NAMALWA (cell line): Measurements from ENCODE around the gene ATAD1.
"Not testable (repeated sequence)": the region's sequence is repeated elsewhere in the genome, so short reads cannot be mapped to it uniquely, and the experiment has no call there.

Experiments used
- DNase-seq: peaks from one replicate; pipeline ENCODE4 v3.0.0-alpha.2; 2015; ENCODE audit warnings: low spot score

The ATAD1 gene

DNA sequence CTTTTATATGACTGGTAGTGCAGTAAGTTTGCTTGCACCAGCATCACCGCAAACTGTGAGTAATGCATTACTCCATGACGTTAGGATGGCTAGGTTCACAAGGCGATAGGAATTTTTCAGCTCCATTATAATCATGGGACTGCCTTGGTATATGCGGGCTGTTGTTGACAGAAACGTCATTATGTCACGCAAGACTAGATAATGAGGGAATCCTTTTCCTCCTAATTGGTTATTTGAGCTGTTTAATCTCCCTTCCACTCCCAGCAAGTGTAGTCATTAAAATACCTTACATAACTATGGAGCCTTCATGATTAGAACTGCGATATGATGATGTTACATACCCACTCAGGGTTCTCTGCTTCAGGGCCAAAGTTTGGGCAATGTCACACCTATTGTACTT is 28.0 kb upstream of the ATAD1 start:
- DNase-seq: no peak

DNA sequence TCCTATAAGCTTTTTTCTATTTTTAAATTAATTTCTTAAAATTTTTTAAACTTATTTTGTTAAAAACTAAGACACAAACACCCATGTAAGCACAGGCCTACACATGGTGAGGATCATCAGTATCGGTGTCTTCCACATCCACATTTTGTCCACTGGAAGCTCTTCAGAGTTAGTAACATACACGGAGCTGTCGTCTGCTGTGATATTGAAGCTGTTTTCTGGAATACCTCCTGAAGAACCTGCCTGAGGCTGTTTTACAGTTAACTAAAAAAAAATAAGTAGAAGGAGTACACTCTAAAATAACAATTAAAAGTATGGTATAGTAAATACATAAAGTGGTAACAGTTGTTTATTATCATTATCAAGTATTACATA is 27.6 kb upstream of the ATAD1 start:
- DNase-seq: no peak

DNA sequence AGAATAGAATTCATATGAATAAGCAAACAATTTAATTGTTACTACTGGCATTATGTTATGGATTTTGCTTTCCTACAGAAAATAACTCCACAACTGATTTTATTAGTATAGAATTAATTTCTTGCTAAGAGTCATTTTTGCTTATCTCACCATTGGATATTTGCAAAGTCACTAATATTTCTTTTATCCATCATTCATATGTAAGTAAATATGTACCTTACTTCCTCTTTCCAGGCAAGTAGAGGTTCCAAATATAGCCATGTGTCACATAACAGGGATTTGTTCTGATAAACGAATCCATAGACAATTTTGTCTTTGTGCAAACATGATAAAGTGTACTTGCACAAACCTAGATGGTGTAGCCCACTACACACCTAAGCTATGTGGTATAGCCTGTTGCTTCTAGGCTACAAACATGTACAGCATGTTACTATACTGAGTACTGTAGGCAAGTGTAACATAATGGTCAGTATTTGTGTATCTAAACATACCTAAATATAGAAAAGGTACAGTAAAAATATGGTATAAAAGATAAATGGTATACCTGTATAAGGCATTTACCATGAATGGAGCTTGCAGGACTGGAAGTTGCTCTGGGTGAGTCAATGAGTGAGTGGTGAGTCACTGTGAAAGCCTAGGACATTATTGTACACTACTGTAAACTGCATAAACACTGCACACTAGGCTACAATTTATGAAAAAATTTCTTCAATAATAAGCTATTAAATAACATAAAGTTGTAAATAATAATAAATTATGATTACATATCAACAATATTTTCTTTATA is 27.0 kb upstream of the ATAD1 start:
- DNase-seq: no peak

GRCh38 chr10:87843714-87844113 is 25.7 kb upstream of the ATAD1 start:
- DNase-seq: no peak

DNA sequence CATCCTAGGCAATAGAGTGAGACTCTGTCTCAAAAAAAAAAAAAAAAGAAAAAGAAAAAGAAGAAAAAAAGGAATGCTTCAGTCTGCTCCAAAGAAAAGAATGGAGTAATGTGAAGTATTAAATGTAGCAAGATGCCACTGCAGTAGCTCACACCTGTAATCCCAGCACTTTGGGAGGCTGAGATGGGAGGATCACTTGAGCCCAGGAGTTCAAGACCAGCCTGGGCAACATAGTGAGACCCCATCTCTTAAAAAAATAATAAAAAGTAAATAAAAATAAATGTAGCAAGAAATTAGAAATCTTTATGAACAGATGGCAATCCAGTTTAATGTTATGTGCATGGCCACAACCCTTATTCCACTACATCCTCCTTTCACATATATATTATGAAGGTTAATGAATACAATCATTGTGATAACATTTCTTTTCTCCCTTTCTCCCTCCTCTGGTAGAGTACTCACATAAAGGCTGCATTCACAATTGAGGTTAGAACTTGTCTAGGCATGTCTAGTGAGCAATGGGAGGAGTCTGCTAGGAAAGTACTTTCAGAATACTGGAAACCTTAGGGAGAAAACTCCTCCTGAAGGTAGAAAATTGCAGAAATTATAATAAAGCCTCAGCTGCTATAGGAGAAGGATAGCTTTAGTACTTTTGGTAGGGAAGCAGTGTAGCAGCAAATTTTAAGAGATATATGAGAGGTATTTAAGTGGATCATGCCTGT is 24.9 kb upstream of the ATAD1 start:
- DNase-seq: no peak

- DNase-seq: no peak
Measured at GRCh38 chr10:87842220-87842641, 24.2 kb upstream of the ATAD1 start.

DNA sequence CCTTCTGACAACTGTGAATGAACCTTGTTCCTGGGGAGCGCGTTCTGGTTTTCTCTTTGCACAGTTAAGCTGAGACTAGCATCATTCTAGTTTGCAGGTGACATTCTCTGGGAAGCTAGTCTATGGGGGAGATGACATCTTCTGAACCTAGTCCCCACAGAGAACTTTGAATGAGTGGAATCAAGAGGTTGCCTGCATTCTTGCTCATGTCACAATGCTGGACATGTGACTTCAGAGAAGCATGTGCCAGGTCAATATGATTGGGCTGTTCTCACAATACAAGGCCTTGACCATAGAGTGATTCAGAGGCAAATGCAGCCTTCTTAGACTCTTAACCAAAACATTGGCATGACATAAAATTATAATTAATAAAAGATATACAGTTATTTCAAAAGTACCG is 23.2 kb upstream of the ATAD1 start:
- no peak for DNase-seq

DNA sequence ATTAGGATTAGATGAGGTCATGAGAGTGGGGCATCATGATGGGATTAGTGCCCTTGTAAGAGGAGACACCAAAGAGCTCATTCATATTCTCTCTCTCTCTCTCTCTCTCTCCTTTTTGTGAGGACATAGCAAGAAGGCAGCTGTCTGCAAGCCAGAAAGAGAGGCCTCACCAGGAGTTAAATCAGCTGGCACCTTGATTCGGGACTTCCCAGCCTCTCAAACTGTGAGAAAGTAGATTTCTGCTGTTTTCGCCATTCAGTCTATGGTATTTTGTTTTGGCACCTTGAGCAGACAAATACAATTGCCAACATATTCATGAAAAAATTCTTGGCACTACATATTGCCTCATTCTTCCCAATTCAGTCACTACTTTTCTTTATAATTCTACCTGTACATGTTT is 20.6 kb upstream of the ATAD1 start:
- no peak for DNase-seq

- DNase-seq: no peak
Measured at GRCh38 chr10:87837445-87837844, 19.4 kb upstream of the ATAD1 start.

DNA sequence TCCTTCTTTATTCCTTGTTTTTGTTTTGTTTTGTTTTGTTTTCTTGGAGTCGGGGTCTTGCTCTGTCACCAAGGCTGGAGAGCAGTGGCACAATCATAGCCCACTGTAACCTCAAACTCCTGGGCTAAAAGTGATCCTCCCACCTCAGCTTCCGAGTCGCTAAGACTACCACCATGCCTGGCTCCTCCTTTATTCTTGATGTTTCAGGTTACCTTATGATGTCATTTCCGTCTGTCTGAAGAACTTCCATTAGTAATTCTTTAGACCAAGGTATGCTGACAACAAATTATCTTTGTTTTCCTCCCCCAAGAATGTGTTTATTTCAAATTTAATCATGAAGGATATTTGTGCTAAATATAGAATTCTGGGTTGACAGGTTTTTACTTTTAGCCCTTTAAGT is 18.1 kb upstream of the ATAD1 start:
- no peak for DNase-seq

GRCh38 chr10:87829986-87830729 is 12.1 kb upstream of the ATAD1 start:
- no peak for DNase-seq

- DNase-seq: not testable (repeated sequence)
Measured at GRCh38 chr10:87829051-87829450, 11.0 kb upstream of the ATAD1 start.

- DNase-seq: no peak
Measured at GRCh38 chr10:87827681-87828080, 9.7 kb upstream of the ATAD1 start.

- no peak for DNase-seq
Measured at GRCh38 chr10:87826653-87827052, 8.6 kb upstream of the ATAD1 start.

GRCh38 chr10:87819289-87819585 is 1.2 kb upstream of the ATAD1 start:
- DNase-seq: no peak

- peak; percentile 85 for DNase-seq
Measured at GRCh38 chr10:87818505-87819288, 671 bp upstream of the ATAD1 start.

DNA sequence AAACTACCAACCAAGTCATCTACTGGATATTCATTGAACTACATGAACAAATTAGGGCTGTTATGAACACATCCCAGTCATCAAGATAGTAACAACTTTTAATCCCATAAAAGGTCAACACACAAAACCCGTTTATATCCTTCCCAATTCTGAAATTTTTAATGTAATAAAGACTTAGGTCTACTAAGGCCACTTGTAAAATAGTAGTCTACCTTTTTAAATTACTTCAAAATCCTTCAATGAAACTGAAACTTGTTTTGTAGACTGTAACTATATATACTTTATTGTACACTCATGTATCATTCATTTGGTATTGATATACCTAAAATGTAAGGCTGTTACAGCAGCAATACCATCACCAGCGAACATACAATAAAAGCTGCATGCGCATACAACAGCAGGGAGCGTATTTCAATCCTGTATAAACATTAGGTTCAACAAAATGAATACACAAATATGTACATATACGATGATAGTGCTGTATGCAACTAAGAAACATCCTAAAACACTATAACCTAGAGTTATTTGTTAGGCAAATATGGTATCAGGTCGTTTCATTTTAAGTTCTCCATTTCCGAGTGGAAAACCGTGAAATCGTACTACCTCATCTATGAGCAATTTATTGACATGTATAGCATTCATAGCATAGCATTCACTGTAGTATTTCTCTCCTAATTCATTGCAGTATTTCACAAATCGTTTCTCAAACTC is 973 bp downstream of the ATAD1 start:
- peak; percentile 36 for DNase-seq

DNA sequence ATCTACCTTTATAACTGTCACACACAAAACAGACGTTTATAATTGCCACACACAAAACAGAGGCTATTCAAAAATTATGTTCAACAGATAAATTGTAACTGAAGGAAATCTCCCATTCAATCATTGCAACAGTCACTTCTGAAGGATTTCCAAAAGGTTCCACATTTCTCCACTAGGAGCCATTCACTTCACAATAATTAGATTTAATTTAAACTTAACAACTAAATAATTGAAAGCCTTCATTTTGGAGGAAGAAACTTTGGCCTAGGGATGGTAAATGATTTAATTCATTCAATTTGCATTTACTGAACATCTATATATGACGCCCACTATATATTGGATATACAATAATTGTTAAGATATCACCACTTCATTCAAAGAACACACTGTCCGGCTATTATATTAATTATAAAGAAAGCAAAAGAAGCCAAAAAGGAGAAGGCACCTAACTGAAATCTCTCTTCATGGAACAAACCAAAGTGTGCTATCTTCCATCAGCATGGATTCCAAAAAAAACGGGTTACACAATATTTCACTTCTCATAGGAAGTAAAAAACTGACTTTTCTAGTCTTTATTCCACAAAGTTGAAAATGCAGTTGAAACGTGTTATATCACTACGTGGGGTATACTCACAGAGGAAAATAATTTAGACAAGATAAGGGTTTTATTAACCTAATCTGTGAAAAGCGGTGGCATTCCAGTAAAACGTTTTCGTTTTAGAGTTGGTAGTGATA is 1.7 kb downstream of the ATAD1 start:
- DNase-seq: peak; percentile 15

DNA sequence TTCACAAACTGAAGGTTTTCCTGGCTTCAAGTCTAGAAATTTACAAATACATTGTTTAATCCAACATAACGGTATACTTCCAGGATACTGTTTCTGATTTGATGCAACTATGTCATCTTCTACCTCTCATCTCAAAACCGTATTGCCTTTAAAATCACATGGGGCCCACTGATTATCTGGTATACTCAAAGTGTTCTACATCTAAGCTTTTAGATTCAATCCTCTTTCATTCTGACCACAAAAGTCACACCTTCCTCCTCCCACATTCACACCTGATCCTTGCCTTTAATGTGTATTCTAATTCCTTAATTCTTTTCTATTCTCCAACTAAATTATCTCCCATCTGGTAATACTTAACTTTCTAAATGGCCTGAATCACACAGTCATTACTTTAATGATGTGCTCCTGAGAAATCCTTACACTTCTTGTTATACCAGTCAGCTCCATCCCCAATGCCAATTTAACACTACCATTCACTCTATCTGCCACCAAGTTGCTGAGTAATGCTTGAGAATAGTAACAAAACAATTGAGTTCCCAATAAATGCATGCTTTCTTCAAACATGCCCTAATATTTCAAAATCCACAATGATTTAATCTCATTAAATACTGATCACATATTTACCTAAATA is 13.0 kb downstream of the ATAD1 start:
- DNase-seq: no peak

DNA sequence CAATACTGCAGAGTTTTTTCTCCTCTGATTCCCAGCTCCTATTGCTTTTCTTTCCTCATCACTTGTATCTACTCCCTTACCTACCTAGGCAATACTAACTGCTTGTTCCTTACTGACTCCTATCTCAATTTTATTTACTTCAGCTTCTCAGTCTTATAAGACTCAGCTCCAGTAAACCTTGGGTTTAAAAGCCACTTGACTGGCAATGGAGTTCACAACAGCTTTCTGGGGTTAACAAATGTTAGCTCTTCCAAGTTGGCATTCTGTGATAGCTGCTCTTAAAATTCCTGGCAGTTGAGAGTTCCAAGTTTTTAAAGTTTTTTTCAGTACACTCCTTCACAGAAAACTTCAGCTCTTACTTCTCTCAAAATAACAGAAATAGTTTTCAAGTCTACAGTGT is 14.2 kb downstream of the ATAD1 start:
- DNase-seq: no peak

- DNase-seq: no peak
Measured at GRCh38 chr10:87803328-87803727, 14.7 kb downstream of the ATAD1 start.
